ELF-1 (cell line): ENCODE measurements around the gene NUDT3.
"Not testable (repeated sequence)": the region's sequence is repeated elsewhere in the genome, so short reads cannot be mapped to it uniquely, and the experiment has no call there.

Experiments
- DNase-seq: peaks from one replicate; pipeline ENCODE4 v3.0.0-alpha.2; 2016; ENCODE audit warnings: low read depth, low spot score

The NUDT3 gene

GRCh38 chr6:34393191-34393965, 909 bp upstream of the NUDT3 start:
- no peak for DNase-seq

DNA sequence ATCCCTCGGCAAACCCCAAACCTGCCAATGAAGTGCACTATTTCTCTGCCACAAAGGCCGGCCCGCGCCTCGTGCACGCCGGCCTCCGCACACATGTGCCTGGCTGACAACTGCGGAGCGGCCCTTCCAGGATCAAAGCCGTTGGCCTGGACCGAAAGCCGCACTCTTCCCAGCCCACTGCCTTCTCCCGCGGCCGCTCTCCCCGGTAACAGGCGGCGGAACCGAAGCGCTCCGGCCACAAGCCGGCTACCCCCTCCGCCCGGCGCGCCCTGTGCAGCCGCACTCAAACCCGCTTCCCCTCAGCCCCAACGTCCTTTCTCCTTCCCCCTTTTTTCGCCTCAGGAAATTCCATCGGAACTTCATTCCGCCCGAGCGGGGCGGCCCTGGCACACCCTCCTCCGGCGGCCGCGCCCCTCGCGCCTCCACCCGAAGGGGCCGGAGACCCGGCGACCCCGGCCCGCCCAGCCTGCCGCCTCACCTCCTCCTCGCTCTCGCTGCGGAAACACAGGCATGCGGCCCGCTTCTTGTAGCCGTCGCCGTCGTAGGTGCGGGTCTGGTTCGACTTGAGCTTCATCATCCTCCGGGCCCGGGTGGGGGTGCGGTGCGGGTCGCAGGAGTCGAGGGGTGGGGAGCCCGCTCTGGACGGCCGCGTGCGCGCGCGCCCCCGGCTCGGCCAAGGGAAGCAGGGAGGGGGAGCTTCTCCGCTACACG, 528 bp downstream of the NUDT3 start:
- peak; percentile 81 for DNase-seq

- no peak for DNase-seq
These were observed 1.0 kb downstream of the NUDT3 start for GRCh38 chr6:34391473-34391785.

GRCh38 chr6:34390531-34391472, 1.7 kb downstream of the NUDT3 start:
- DNase-seq: no peak

DNA sequence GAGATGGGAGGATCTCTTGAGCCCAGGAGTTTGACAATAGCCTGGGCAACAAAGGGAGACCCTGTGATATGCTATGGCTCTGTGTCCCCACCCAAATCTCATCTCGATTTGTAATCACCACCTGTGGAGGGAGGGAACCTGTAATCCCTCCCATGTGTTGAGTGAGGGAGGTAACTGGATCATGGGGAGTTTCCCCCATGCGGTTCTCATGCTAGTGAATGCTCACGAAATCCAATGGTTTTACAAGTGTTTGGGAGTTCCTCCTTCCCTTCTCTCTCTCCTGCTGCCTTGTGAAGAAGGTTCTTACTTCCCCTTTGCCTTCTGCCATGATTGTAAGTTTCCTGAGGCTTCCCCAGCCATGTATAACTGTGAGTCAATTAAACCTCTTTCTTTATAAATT, 3.4 kb downstream of the NUDT3 start:
- DNase-seq: no peak

- DNase-seq: no peak
These were observed 4.0 kb downstream of the NUDT3 start for GRCh38 chr6:34388421-34388820.

GRCh38 chr6:34386316-34387137, 5.9 kb downstream of the NUDT3 start:
- no peak for DNase-seq

DNA sequence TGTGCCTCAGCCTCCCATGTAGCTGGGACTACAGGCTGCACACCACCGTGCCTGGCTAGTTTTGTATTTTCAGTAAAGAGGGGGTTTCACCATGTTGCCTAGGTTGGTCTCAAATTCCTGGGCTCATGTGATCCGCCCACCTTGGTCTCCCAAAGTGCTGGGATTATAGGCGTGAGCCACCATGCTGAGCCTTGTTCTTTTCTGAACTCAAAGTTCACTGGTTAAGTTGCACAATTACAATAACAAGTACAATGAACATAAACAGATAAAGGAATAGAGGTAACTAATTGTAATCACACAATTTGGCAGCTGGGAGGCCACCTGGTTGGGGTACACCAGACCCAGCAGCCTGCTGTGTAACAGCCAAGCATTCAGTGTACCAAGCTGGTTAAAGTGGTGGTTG, 6.7 kb downstream of the NUDT3 start:
- no peak for DNase-seq

- DNase-seq: no peak
These were observed 7.9 kb downstream of the NUDT3 start for GRCh38 chr6:34384321-34385153.

DNA sequence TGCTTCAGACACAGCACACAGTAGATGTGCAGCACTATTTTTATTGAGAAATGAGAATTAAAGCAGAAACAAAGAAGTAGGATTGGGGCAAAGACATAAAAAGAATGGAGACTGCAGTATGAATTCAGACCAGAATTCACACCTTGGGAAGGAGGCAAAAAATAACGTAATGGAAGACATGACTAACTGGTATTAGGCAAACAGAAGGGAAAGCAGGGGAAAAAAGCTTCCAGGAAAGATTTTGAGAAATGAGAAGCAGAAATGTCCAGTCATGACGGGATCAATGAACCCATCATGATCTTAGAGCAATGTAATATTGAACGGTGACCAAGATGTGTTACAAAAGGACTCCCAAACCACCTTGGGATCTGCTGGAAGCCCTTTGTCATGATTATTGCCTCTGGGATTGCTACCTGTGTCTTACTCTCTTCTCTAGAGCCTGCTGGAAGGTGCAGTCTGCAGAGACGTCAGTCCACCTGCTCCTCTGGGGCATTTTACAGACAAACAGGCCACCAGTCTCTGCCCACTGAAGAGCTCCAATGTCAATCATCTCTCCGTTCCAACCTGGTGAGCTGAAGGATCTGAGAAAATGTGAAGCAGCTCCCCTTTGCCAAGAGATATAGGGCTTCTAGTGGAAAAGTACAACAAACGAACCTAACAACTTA, 8.7 kb downstream of the NUDT3 start:
- peak; percentile 10 for DNase-seq

DNA sequence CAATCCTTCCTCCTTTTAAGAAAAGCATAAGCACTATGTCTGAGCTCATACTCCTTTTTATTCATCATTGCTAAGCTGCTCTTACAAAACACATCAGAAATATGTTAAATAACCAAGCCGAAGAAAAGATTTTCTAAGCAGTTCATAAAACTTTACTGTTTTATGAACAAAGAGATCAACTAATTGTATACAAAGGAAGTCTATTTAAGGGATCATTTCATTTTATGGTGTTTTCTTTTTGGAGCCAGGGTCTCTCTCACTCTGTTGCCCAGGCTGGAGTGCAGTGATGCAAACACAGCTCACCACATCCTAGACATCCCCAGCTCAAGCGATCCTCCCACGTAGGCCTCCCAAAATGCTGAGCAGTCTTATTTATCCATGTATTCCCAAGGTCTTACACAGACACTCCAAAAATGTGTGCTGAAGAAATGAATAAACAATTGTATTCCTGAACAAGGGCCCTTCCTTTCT, 9.3 kb downstream of the NUDT3 start:
- DNase-seq: no peak

- DNase-seq: no peak
These were observed 11.4 kb downstream of the NUDT3 start for GRCh38 chr6:34381081-34381480.

DNA sequence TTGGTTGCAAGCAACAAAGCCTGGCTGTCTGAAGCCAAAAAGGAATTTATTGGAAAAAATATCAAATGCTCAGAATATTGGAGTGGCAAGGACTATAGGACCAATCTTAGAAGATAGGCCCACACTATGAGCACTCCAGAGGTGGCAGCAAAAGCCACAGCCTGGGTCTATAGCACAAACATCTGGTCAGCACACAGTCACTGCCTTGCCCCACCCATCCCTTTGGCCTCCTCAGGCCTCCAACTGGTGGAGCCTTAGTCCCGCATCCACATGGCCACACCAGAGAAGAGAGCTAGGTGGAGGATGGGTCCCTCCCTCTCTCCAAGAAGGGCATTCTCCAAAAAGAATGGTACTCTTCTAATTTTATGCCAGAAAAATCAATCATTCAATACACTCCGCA, 14.0 kb downstream of the NUDT3 start:
- DNase-seq: no peak

GRCh38 chr6:34377984-34378383, 14.5 kb downstream of the NUDT3 start:
- no peak for DNase-seq

- DNase-seq: not testable (repeated sequence)
These were observed 14.9 kb downstream of the NUDT3 start for GRCh38 chr6:34377571-34377970.

DNA sequence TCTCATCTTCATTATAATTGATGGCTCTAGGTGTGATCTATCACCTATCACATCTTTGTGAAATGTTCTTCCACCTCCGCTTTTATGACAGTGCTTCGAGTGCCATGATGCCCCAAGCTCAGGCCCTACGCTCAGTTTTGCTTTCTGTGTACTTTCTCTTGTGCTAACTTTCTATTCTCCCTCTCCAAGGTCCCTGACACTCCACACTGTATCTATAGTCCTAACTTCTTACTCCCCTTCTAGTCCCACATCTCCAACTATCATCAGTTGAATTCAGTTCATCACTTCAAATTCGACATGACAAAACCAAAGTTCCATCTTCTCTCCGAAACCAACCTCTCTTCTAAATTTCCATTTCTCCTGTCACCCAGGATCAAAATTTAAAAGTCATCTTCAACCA, 16.6 kb downstream of the NUDT3 start:
- DNase-seq: no peak

GRCh38 chr6:34374508-34374907, 18.0 kb downstream of the NUDT3 start:
- no peak for DNase-seq

- no peak for DNase-seq
These were observed 18.4 kb downstream of the NUDT3 start for GRCh38 chr6:34374069-34374468.

DNA sequence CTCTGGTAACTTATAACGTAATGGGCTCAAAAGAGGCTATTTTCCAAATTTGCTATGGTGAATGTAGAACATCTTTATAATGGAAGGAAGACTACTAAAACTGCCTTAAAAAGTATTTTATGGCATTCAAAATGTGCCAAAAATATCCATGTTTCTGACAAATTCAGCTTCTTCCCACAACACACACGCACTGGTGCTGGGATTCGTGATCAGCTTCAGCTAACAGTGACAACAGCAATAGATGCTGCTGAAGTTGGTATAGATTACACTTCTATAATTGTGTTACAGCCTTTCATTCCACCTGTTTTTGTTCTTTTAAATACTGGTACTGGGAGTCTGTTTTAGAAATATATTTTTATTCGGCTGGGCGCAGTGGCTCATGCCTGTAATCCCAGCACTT, 19.0 kb downstream of the NUDT3 start:
- DNase-seq: no peak

- DNase-seq: not testable (repeated sequence)
These were observed 20.6 kb downstream of the NUDT3 start for GRCh38 chr6:34371865-34372264.
